Mammary epithelial cell (primary cell): ENCODE results near the gene MYOC.

Source experiments
- CTCF ChIP-seq, 2 donors: IDR thresholded peaks in 1 of 2; conservative IDR thresholded peaks in 1 of 2; 2 replicates each; pipeline ENCODE4 v1.5.1; 2011 to 2012; ENCODE audit warnings: inconsistent platforms in 2 of 2, low read length in 2 of 2, mild to moderate bottlenecking in 2 of 2, control low read depth in 1 of 2, low read depth in 1 of 2; ENCODE audit not compliant: insufficient read depth in 1 of 2; ENCODE audit errors: extremely low read depth in 1 of 2
- EZH2 ChIP-seq: IDR thresholded peaks from 2 replicates; pipeline ENCODE4 v1.6.1; 2012; ENCODE audit warnings: low read length, inconsistent platforms, borderline replicate concordance

GRCh38 chr1:171653796-171654195 lies 1.3 kb upstream of the MYOC start:
- TF ChIP-seq CTCF (conservative IDR thresholded peaks at IDR 0.05 in 1 of 2, IDR thresholded peaks at IDR 0.05 in 1 of 2; ENCODE audit: extremely low read depth in 1 of 2, insufficient read depth in 1 of 2, low read depth in 1 of 2, low read length in 2 of 2) (no peak), EZH2 (no peak)
